ENCODE results near the gene EPHB3.

The EPHB3 gene

GRCh38 chr3:184596233-184596632 lies 34.6 kb downstream of the EPHB3 start:
- no peak for DNase-seq (ENCODE audit: insufficient read length, low spot score)
- no peak for FAIRE-seq

- DNase-seq (ENCODE audit: insufficient read length, low spot score) (no peak), FAIRE-seq (no peak)
These were observed 35.4 kb downstream of the EPHB3 start for GRCh38 chr3:184596886-184597575.

GRCh38 chr3:184597829-184598573 lies 36.4 kb downstream of the EPHB3 start:
- DNase-seq (ENCODE audit: insufficient read length, low spot score) (no peak), FAIRE-seq (no peak)

- FAIRE-seq (no peak), DNase-seq (ENCODE audit: insufficient read length, low spot score) (no peak)
These were observed 37.0 kb downstream of the EPHB3 start for GRCh38 chr3:184598574-184598927.

- FAIRE-seq (no peak), DNase-seq (ENCODE audit: insufficient read length, low spot score) (no peak)
These were observed 37.6 kb downstream of the EPHB3 start for GRCh38 chr3:184599143-184599542.

GRCh38 chr3:184600685-184601377 lies 39.2 kb downstream of the EPHB3 start:
- no peak for DNase-seq (ENCODE audit: insufficient read length, low spot score)
- FAIRE-seq = no peak

- DNase-seq (ENCODE audit: insufficient read length, low spot score) = no peak
- FAIRE-seq = no peak
These were observed 40.2 kb downstream of the EPHB3 start for GRCh38 chr3:184601576-184602371.

GRCh38 chr3:184602372-184603150 lies 41.0 kb downstream of the EPHB3 start:
- FAIRE-seq = no peak

GRCh38 chr3:184603151-184604030 lies 41.8 kb downstream of the EPHB3 start:
- DNase-seq (ENCODE audit: insufficient read length, low spot score) (no peak), FAIRE-seq (no peak)

More at GRCh38 chr3:184602372-184603150, 41.0 kb downstream of the EPHB3 start:
- no peak for DNase-seq (ENCODE audit: insufficient read length, low spot score)

- DNase-seq (ENCODE audit: insufficient read length, low spot score) (no peak), FAIRE-seq (no peak)
These were observed 42.5 kb downstream of the EPHB3 start for GRCh38 chr3:184604039-184604601.

GRCh38 chr3:184604615-184605290 lies 43.2 kb downstream of the EPHB3 start:
- DNase-seq (ENCODE audit: insufficient read length, low spot score) = no peak

GRCh38 chr3:184608209-184608608 lies 46.6 kb downstream of the EPHB3 start:
- DNase-seq (ENCODE audit: insufficient read length, low spot score) (no peak), FAIRE-seq (no peak)

More at GRCh38 chr3:184604615-184605290, 43.2 kb downstream of the EPHB3 start:
- no peak for FAIRE-seq

GRCh38 chr3:184609476-184610244 lies 48.1 kb downstream of the EPHB3 start:
- no peak for FAIRE-seq
- no peak for DNase-seq (ENCODE audit: insufficient read length, low spot score)

- DNase-seq (ENCODE audit: insufficient read length, low spot score) (no peak), FAIRE-seq (no peak)
These were observed 48.8 kb downstream of the EPHB3 start for GRCh38 chr3:184610245-184610871.

GRCh38 chr3:184611607-184612281 lies 50.2 kb downstream of the EPHB3 start:
- DNase-seq (ENCODE audit: insufficient read length, low spot score) (no peak), FAIRE-seq (no peak)

GRCh38 chr3:184615396-184615795 lies 53.8 kb downstream of the EPHB3 start:
- DNase-seq (ENCODE audit: insufficient read length, low spot score) (no peak), FAIRE-seq (no peak)

Measured in GM19239 (cell line).